ENCODE measurements around the gene MIER2.

MIER2 gene

GRCh38 chr19:375395-376110 is 31.0 kb upstream of the MIER2 start:
- no peak for TF ChIP-seq CTCF (IDR thresholded peaks at IDR 0.05; ENCODE audit: low read depth, low read length, missing control alignments)
- no peak overlapping the region for H3K4me3 ChIP-seq (replicated peaks; ENCODE audit: low read depth, low read length)
- DNase-seq (ENCODE audit: extremely low read depth, low read depth), result no peak

- TF ChIP-seq CTCF (IDR thresholded peaks at IDR 0.05; ENCODE audit: low read depth, low read length, missing control alignments), result no peak
- H3K4me3 ChIP-seq (replicated peaks; ENCODE audit: low read depth, low read length), result no peak overlapping the region
- DNase-seq (ENCODE audit: extremely low read depth, low read depth), result no peak
Measured at GRCh38 chr19:374886-375235, 30.3 kb upstream of the MIER2 start.

- no peak for TF ChIP-seq CTCF (IDR thresholded peaks at IDR 0.05; ENCODE audit: low read depth, low read length, missing control alignments)
- DNase-seq (ENCODE audit: extremely low read depth, low read depth), result no peak
- no peak overlapping the region for H3K4me3 ChIP-seq (replicated peaks; ENCODE audit: low read depth, low read length)
Measured at GRCh38 chr19:374183-374885, 29.7 kb upstream of the MIER2 start.

- no peak for TF ChIP-seq CTCF (IDR thresholded peaks at IDR 0.05; ENCODE audit: low read depth, low read length, missing control alignments)
- H3K4me3 ChIP-seq (replicated peaks; ENCODE audit: low read depth, low read length), result no peak overlapping the region
- DNase-seq (ENCODE audit: extremely low read depth, low read depth), result no peak
Measured at GRCh38 chr19:373391-374182, 29.0 kb upstream of the MIER2 start.

GRCh38 chr19:372306-372890 is 27.8 kb upstream of the MIER2 start:
- no peak for TF ChIP-seq CTCF (IDR thresholded peaks at IDR 0.05; ENCODE audit: low read depth, low read length, missing control alignments)
- H3K4me3 ChIP-seq (replicated peaks; ENCODE audit: low read depth, low read length), result no peak overlapping the region
- DNase-seq (ENCODE audit: extremely low read depth, low read depth), result peak; percentile 59

- no peak overlapping the region for H3K4me3 ChIP-seq (replicated peaks; ENCODE audit: low read depth, low read length)
- no peak for TF ChIP-seq CTCF (IDR thresholded peaks at IDR 0.05; ENCODE audit: low read depth, low read length, missing control alignments)
- no peak for DNase-seq (ENCODE audit: extremely low read depth, low read depth)
Measured at GRCh38 chr19:371501-372168, 27.0 kb upstream of the MIER2 start.
